AG04450 (cell line): ENCODE measurements around the gene SOS2. TPM values are rescaled to one million over a fixed set of nuclear protein-coding genes. Genes with fewer than 3 reads are reported as not detected.
A peak's percentile ranks its signal among the peaks of the same experiment; 100 is the strongest.

Experiments
- CTCF ChIA-PET: fragments of 300-600, 350-600 bp; formaldehyde crosslinking; extraction: SDS; loops from one replicate; lab custom pipeline; 2022; ENCODE audit warnings: antibody characterized with exemption, inconsistent platforms; lab: Charles Lee
- POLR2A ChIA-PET: fragments of 350-600 bp; formaldehyde crosslinking; extraction: SDS; loops from one replicate; lab custom pipeline; 2021; ENCODE audit warnings: antibody characterized with exemption, inconsistent platforms; lab: Yijun Ruan, JAX
- DNase-seq: peaks from one replicate; pipeline ENCODE4 v3.0.0-alpha.2; 2011; ENCODE audit warnings: low read depth, low spot score
- H3K27ac ChIP-seq: one replicate; pipeline ENCODE4 v1.5.1; 2012; ENCODE audit warnings: low read depth, low read length, control low read depth
- H3K27me3 ChIP-seq: one replicate; pipeline ENCODE4 v1.6.0; 2012; ENCODE audit warnings: low read length; ENCODE audit not compliant: control insufficient read depth, insufficient read depth
- H3K4me3 ChIP-seq: 2 replicates; pipeline ENCODE4 v1.5.1; 2011; ENCODE audit warnings: mild to moderate bottlenecking, low read depth, low read length, control low read depth
- H3K9me3 ChIP-seq: 2 replicates; pipeline ENCODE4 v1.5.1; 2012; ENCODE audit warnings: low read length; ENCODE audit not compliant: control insufficient read depth, insufficient read depth
- CTCF ChIP-seq: IDR thresholded peaks from 2 replicates; pipeline ENCODE4 v1.5.1; 2011; ENCODE audit warnings: low read depth, low read length, control low read depth, inconsistent platforms
- polyA plus RNA-seq: library from polyadenylated mRNA; depleted of rRNA; stranded (reverse); fragments of >200 nt; gene quantifications from 2 replicates; pipeline ENCODE4 v1.2.3, GENCODE V29; 2011

Gene SOS2
- polyA plus RNA-seq, 1 experiment = 17.8 TPM

- H3K27me3 ChIP-seq = no peaks in the 10 kb centered on the region
- POLR2A ChIA-PET = no interaction called here
- CTCF ChIA-PET = interaction anchor here (0.7 kb wide), 1 partner anchor 16 kb away, joined by 5 read pairs; no protein-coding TSS in a partner anchor
- TF ChIP-seq CTCF = no peak
- H3K27ac ChIP-seq = no peak overlapping the region
- H3K4me3 ChIP-seq = no peak overlapping the region
- H3K9me3 ChIP-seq = no peaks in the 10 kb centered on the region
- no peak for DNase-seq
These were observed 31.9 kb upstream of the SOS2 start for GRCh38 chr14:50263321-50263720.

- no peaks in the 10 kb centered on the region for H3K27me3 ChIP-seq
- TF ChIP-seq CTCF = no peak
- no peaks in the 10 kb centered on the region for H3K9me3 ChIP-seq
- no peak for DNase-seq
- ChIA-PET POLR2A (no interaction called here), CTCF (no interaction called here)
- no peak overlapping the region for H3K4me3 ChIP-seq
- H3K27ac ChIP-seq = no peak overlapping the region
These were observed 31.5 kb upstream of the SOS2 start for GRCh38 chr14:50262865-50263264.

GRCh38 chr14:50260511-50260910 is 29.1 kb upstream of the SOS2 start:
- H3K4me3 ChIP-seq = no peak overlapping the region
- H3K9me3 ChIP-seq = no peaks in the 10 kb centered on the region
- H3K27ac ChIP-seq = no peak overlapping the region
- DNase-seq = peak; percentile 15
- ChIA-PET POLR2A (no interaction called here), CTCF (interaction anchor here (0.6 to 3.2 kb wide), 17 partner anchors 9 to 622 kb away, joined by 3 to 12 read pairs (median 3); no protein-coding TSS in a partner anchor)
- TF ChIP-seq CTCF = peak; percentile 69
- H3K27me3 ChIP-seq = no peaks in the 10 kb centered on the region

- CTCF ChIA-PET = interaction anchor here (0.6 to 3.2 kb wide), 12 partner anchors 10 to 398 kb away, joined by 3 to 12 read pairs (median 3); no protein-coding TSS in a partner anchor
- DNase-seq = no peak
- POLR2A ChIA-PET = no interaction called here
These were observed 28.7 kb upstream of the SOS2 start for GRCh38 chr14:50260072-50260471.

GRCh38 chr14:50257732-50258131 is 26.4 kb upstream of the SOS2 start:
- Histone ChIP-seq H3K27ac (no peak overlapping the region), H3K27me3 (no peaks in the 10 kb centered on the region), H3K9me3 (no peaks in the 10 kb centered on the region), H3K4me3 (no peak overlapping the region)
- TF ChIP-seq CTCF = no peak
- POLR2A ChIA-PET = no interaction called here
- no peak for DNase-seq
- CTCF ChIA-PET = interaction anchor here (0.8 kb wide), 1 partner anchor 392 kb away, joined by 3 read pairs; no protein-coding TSS in a partner anchor

More at GRCh38 chr14:50260072-50260471, 28.7 kb upstream of the SOS2 start:
- Histone ChIP-seq H3K9me3 (no peaks in the 10 kb centered on the region), H3K27ac (no peak overlapping the region), H3K27me3 (no peaks in the 10 kb centered on the region), H3K4me3 (no peak overlapping the region)
- TF ChIP-seq CTCF = no peak
